ENCODE measurements around the gene GSAP. TPM values are rescaled to one million over a fixed set of nuclear protein-coding genes. Genes with fewer than 3 reads are reported as not detected.
A peak's percentile ranks its signal among the peaks of the same experiment; 100 is the strongest.

GSAP gene
- total RNA-seq, 4 donors from 2014 or later = 43.1 to 65.2 (median 52.4) TPM

- intact Hi-C loops (cut with DNase I) = no loop called here
- Histone ChIP-seq H3K27me3 (no peaks in the 10 kb centered on the region), H3K36me3 (no peaks in the 10 kb centered on the region), H3K27ac (peak overlapping the region; percentile 89 to 96 (median 95)), H3K4me3 (replicated peaks in 1 of 3) (no peak overlapping the region), H3K9me3 (no peaks in the 10 kb centered on the region), H3K4me1 (peaks cover 53 to 54% of the 10 kb centered on the region in 2 donors)
- no peak for TF ChIP-seq POLR2A (IDR thresholded peaks at IDR 0.05)
- TF ChIP-seq CTCF (IDR thresholded peaks at IDR 0.05) = no peak
- DNase-seq = no peak
- WGBS, 2 donors = 74 to 86% methylated on average over 3 of the region's 3 CpGs
These were observed 90.0 kb downstream of the GSAP start for GRCh38 chr7:77326131-77326530.

GRCh38 chr7:77321300-77321699 lies 94.8 kb downstream of the GSAP start:
- no peaks in the 10 kb centered on the region for H3K27me3 ChIP-seq
- TF ChIP-seq POLR2A (IDR thresholded peaks at IDR 0.05) (no peak), CTCF (IDR thresholded peaks at IDR 0.05) (no peak)
- WGBS, 2 donors = 75 to 77% methylated on average over 2 of the region's 2 CpGs
- no peak overlapping the region for H3K4me3 ChIP-seq (replicated peaks in 1 of 3)
- H3K36me3 ChIP-seq = no peaks in the 10 kb centered on the region
- H3K4me1 ChIP-seq = peaks cover 4 to 13% of the 10 kb centered on the region in 2 donors
- intact Hi-C loops (cut with DNase I) = no loop called here
- no peak for DNase-seq
- no peaks in the 10 kb centered on the region for H3K9me3 ChIP-seq
- H3K27ac ChIP-seq = no peak overlapping the region

GRCh38 chr7:77320714-77321113 lies 95.4 kb downstream of the GSAP start:
- no peak for DNase-seq
- no peaks in the 10 kb centered on the region for H3K36me3 ChIP-seq
- H3K27me3 ChIP-seq = no peaks in the 10 kb centered on the region
- no peak for TF ChIP-seq CTCF (IDR thresholded peaks at IDR 0.05)
- no peak for TF ChIP-seq POLR2A (IDR thresholded peaks at IDR 0.05)
- peak overlapping the region in 1 of 3 donors; percentile 52 for H3K27ac ChIP-seq
- 53 to 58% methylated on average over 2 of the region's 2 CpGs for WGBS, 2 donors
- H3K4me3 ChIP-seq (replicated peaks in 1 of 3) = no peak overlapping the region
- H3K9me3 ChIP-seq = no peaks in the 10 kb centered on the region
- intact Hi-C loops (cut with DNase I) = no loop called here
- H3K4me1 ChIP-seq = peaks cover 0 to 7% of the 10 kb centered on the region in 2 donors

- Histone ChIP-seq H3K27ac (peak overlapping the region in 2 of 3 donors; percentile 41 to 52), H3K4me3 (replicated peaks in 1 of 3) (no peak overlapping the region), H3K4me1 (peaks cover 0 to 7% of the 10 kb centered on the region in 2 donors), H3K9me3 (no peaks in the 10 kb centered on the region), H3K27me3 (no peaks in the 10 kb centered on the region), H3K36me3 (no peaks in the 10 kb centered on the region)
- intact Hi-C loops (cut with DNase I) = no loop called here
- WGBS, 2 donors = 65 to 67% methylated on average over 4 of the region's 4 CpGs
- no peak for TF ChIP-seq POLR2A (IDR thresholded peaks at IDR 0.05)
- no peak for TF ChIP-seq CTCF (IDR thresholded peaks at IDR 0.05)
- DNase-seq = no peak
These were observed 96.0 kb downstream of the GSAP start for GRCh38 chr7:77320137-77320536.

- TF ChIP-seq POLR2A (IDR thresholded peaks at IDR 0.05) = no peak
- TF ChIP-seq CTCF (IDR thresholded peaks at IDR 0.05) = no peak
- Histone ChIP-seq H3K27ac (no peak overlapping the region), H3K4me3 (replicated peaks in 1 of 3) (no peak overlapping the region), H3K36me3 (no peaks in the 10 kb centered on the region), H3K4me1 (peaks cover 16 to 27% of the 10 kb centered on the region in 2 donors), H3K9me3 (no peaks in the 10 kb centered on the region), H3K27me3 (no peaks in the 10 kb centered on the region)
- WGBS, 2 donors = 96 to 100% methylated on average over 1 of the region's 1 CpG
- intact Hi-C loops (cut with DNase I) = no loop called here
- DNase-seq = no peak
These were observed 98.1 kb downstream of the GSAP start for GRCh38 chr7:77318019-77318418.

Measured in thyroid gland (tissue), 4 donors.